ENCODE data around the gene POLD1.

- no peak for TF ChIP-seq MYC (IDR thresholded peaks at IDR 0.05; ENCODE audit: low read depth, low read length)
- no peak for TF ChIP-seq CTCF (IDR thresholded peaks at IDR 0.05; ENCODE audit: extremely low read depth in 1 of 2, insufficient read depth in 1 of 2, low read depth in 1 of 2, low read length in 2 of 2)
- no peak for TF ChIP-seq MAX (IDR thresholded peaks at IDR 0.05; ENCODE audit: insufficient read depth, insufficient read length)
- TF ChIP-seq EZH2 (IDR thresholded peaks at IDR 0.05; ENCODE audit: borderline replicate concordance, low read depth, low read length, severe bottlenecking): no peak
- TF ChIP-seq POLR2A (IDR thresholded peaks at IDR 0.05; ENCODE audit: low read depth, low read length): no peak
- TF ChIP-seq POLR2AphosphoS5 (IDR thresholded peaks at IDR 0.05; ENCODE audit: insufficient read depth, low read depth, low read length): no peak
- TF ChIP-seq GATA2 (IDR thresholded peaks at IDR 0.05; ENCODE audit: insufficient read depth, insufficient read length, low read depth, low read length): no peak
- no peak for TF ChIP-seq JUN (IDR thresholded peaks at IDR 0.05; ENCODE audit: borderline replicate concordance, insufficient read depth, insufficient read length, low read depth)
Measured at GRCh38 chr19:50381881-50382729, 2.0 kb upstream of the POLD1 start.
